HG03139 (cell line): ENCODE results near the gene CHMP5.

Source experiments
- ATAC-seq: cut with Tn5 transposase; IDR thresholded peaks from one replicate; pipeline ENCODE4 v1.9.1; 2021; ENCODE audit not compliant: unreplicated experiment

The CHMP5 gene

GRCh38 chr9:33273266-33273971 lies 8.6 kb downstream of the CHMP5 start:
- ATAC-seq: no peak

- ATAC-seq: no peak
Measured at GRCh38 chr9:33273972-33274328, 9.1 kb downstream of the CHMP5 start.

DNA sequence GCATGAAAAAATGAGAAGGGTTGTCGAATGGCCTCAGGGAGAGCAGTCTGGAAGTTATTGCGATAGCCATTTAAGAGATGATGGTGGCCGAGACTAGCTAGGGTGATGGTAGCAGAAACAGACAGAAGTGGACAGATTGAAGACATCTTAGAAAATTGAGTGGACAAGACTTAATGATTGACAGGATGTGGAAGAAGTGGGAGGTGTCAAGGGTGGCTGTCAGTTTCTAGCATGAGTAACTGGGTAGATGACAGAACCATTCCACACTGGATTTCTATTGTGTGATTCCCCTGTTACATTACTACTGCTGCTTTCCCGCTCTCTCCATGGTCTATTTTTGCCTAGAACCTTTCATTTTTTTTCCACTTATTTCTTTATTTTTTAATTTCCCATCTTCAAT lies 12.6 kb downstream of the CHMP5 start:
- ATAC-seq: no peak

DNA sequence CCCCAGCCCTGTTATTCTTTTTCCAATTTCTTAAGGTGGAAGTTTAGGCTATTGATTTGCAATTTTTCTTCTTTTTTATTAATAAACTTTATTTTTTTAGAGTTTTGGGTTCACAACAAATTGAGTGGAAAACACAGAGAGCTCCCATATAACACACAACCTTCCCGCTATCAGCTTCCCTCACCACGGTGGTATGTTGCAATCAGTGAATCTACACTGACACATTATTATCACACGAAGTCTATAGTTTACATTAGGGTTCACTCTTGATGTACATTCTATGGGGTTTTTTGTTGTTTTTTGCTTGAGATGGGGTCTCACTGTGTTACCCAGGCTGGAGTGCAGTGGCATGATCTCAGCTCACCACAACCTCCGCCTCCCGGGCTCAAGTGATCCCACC lies 20.7 kb downstream of the CHMP5 start:
- no peak for ATAC-seq

GRCh38 chr9:33287087-33287490 lies 22.2 kb downstream of the CHMP5 start:
- ATAC-seq: no peak

DNA sequence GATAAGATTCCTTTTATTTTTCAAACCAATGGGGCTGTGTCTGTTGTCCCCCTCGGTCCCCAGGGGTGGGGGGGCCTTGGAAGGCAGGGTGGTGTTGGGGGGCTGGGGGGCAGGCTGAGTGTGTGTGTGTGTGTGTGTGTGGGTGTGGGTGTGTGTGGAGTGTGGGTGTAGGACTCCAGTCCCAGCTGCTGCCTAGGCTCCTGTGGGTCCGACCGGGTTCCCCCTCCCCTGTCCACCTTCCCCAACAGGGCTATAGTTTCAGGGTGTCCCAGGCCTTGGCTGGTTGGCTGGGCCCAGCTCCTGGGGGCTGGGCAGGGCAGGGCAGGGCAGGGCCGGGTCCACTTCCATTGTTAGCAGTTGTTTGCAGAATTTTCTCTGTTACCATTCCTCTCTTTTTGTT lies 23.4 kb downstream of the CHMP5 start:
- ATAC-seq: no peak

- no peak for ATAC-seq
Measured at GRCh38 chr9:33288828-33289483, 24.1 kb downstream of the CHMP5 start.

GRCh38 chr9:33289496-33289895 lies 24.6 kb downstream of the CHMP5 start:
- no peak for ATAC-seq

- ATAC-seq: no peak
Measured at GRCh38 chr9:33289936-33290246, 25.0 kb downstream of the CHMP5 start.

DNA sequence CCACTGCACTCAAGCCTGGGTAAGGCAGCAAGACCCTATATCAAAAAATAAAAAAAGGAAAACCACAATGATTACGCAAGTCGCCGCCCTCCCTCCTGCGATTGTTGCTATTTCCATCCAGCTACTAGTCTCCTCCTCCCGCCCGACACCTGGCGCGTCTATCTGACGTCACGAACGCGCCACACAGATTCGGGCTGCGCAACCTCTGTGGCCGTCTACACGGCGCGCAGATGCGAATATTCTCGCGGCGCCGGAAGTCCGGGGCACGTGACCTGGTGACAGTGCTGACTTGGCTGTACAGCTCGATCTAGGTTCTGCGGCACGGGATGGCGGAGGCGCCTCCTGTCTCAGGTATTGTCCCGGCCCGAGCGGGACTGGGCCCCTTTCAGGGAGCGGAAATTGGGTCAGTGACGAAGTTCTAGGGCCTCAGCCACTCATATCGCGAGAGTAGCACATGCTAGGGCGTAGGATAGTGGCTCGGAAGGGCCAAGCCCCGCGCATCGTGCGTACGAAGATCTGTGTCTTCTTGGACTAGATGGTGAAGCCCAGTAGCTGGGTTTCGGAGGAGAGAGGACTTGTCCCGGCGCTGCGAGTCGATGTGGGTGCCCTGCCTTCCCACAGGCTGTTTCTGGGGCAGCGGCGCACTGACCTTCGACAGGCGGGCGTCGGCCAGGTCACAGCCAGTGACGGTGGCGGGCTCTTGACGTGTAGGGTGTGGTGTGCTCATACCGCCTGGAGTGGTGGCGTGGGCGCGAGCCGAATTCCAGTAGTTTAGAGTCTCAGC lies 25.6 kb downstream of the CHMP5 start, which contains the start of gene NFX1:
TSS of gene NFX1 (plus strand) at position 270 of the 784 bp plus-strand sequence. CDS start at position 327, 57 bp downstream.
- peak; percentile 80 for ATAC-seq

- no peak for ATAC-seq
Measured at GRCh38 chr9:33291031-33291397, 26.2 kb downstream of the CHMP5 start.

DNA sequence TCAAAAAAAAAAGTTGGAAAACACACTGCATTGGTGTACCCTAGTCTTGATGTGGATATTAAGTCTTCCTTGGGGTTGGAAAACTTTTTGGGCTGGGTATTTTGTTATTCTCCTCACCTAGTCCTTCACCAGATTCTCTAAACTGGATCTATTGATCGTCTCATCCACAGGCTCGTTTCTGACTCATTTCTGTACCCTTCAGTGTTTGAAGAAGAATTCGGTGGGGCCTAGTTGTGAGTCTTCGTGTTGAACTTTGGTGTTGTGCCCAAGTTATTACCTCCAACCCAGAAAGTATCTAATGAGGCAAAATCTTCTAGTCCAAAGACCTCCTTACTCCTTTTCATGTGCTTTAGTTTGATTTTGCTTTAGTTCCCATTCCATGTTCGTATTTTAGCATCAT lies 27.1 kb downstream of the CHMP5 start:
- ATAC-seq: no peak

- ATAC-seq: no peak
Measured at GRCh38 chr9:33293782-33294181, 28.9 kb downstream of the CHMP5 start.

DNA sequence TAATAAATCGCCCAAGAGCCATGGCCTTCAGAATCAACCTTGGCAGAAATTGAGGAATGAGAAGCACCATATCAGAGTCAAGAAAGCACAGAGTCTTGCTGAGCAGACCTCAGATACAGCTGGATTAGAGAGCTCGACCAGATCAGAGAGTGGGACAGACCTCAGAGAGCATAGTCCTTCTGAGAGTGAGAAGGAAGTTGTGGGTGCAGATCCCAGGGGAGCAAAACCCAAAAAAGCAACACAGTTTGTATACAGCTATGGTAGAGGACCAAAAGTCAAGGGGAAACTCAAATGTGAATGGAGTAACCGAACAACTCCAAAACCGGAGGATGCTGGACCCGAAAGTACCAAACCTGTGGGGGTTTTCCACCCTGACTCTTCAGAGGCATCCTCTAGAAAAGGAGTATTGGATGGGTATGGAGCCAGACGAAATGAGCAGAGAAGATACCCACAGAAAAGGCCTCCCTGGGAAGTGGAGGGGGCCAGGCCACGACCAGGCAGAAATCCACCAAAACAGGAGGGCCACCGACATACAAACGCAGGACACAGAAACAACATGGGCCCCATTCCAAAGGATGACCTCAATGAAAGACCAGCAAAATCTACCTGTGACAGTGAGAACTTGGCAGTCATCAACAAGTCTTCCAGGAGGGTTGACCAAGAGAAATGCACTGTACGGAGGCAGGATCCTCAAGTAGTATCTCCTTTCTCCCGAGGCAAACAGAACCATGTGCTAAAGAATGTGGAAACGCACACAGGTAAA lies 30.0 kb downstream of the CHMP5 start:
- ATAC-seq: no peak

- ATAC-seq: no peak
Measured at GRCh38 chr9:33295571-33295970, 30.7 kb downstream of the CHMP5 start.

DNA sequence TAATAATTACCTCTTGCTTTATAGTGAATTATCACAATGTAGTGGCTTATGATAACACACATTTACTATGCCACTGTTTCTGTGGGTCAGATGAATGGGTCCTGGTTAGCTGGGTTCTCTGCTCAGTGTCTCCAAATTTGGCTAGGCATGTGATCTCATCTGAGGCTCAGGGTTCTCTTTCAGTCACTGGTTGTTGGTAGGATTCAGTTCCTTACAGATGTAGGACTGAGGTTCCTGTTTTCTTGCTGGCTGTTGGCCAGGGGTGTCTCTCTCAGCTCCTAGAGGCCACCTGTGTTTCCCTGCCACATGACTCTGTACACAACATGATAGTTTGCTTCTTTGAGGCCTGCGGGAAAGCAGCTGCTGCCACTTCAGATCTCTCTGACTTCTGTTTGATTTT lies 32.6 kb downstream of the CHMP5 start:
- ATAC-seq: peak; percentile 96

DNA sequence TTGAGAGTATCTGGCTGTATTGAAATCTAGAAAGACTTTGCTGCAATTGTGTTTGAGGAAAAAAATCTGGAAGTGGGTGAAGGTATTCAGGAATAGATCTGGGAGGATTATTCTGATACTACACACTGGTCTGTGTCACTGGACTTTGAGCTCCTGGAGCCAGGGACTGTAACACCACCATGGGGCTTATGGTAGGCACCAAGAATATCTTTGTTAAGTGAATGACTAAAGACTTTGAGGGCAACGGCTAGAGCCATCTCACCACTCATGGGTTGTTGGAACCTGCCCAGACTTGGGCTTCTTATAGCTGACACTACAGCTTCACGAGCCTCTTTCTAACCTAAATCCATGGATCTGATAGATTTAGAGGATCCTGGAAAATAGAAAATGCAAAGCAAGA lies 35.7 kb downstream of the CHMP5 start:
- no peak for ATAC-seq

DNA sequence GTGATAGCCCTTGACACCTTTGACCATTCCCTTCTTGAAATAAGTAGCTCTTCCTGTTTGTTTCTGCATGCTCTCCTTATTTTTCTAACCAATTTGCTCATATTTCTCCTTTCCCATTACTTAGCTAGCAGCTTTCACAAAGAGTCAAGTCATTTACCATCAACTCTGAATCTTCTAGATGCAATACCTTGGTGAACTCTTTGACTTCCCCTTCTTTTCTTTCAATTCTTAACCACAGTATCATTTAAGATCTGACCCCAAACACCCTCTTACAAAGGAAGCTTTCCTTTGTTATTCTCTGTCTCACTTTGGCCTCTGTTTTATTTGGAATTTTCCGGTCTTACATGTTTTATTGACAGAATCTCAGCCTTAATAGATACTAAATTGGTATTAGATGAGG lies 39.5 kb downstream of the CHMP5 start:
- no peak for ATAC-seq

- ATAC-seq: no peak
Measured at GRCh38 chr9:33306037-33306436, 41.2 kb downstream of the CHMP5 start.

DNA sequence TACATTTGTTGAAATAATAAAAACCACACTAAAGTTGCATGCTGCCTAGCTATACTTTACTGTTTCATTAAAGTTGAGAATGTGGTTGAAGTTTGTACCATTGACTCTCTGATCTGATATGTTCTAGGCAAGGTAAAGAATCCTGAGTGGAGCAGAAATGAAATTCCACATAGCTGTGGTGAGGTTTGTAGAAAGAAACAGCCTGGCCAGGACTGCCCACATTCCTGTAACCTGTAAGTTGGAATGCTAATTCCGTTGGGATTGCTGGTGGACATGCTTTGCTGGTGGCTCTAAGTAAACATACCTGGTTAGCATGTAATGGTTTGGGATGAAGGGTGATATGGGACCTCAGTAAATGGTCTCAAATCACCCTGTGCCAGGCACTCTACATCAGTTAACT lies 42.2 kb downstream of the CHMP5 start:
- ATAC-seq: no peak

- no peak for ATAC-seq
Measured at GRCh38 chr9:33309903-33310302, 45.1 kb downstream of the CHMP5 start.

GRCh38 chr9:33310748-33311147 lies 45.9 kb downstream of the CHMP5 start:
- ATAC-seq: no peak
